ENCODE results near the gene FAM151A.

FAM151A gene

DNA sequence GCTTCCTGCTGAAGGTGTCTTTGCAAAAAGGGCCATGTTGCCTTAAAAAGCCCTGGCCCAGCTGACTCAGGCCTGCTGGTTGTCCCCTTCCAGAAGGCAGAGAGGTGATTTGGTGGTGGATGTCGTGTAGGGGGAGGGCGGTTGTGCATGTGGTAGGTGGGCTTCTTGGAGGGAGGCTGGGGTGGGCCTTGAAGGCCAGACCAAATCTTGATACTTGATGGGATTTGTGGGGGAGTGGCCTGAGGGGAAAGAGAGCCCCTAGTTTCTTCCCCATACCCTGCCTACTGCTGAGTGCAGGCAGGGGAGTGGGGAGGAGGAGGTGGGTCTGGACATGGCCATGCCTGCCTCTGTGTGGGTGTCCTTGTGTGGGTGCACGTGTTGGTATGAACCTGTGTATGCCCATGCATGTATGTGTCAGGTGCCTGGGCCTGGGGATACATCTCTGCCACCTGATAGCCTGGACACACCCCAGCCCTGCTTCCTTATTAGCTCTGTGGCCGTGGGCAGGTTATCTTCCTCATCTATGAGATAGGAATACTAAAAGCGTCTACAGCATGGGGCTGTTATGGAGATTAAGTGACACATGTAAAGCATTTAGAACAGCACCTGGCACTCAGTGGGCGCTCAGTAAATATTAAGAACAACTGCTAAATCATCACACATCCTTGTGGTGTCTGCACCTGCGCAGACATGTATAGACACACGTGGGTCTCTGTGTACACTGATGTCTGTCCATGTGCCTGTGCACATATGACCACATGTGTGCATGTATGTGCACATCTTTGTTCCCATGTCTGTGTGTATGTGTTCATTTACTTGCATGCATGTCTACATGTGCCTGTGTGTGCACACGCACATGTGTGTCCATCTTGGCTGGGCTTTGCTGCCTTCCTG lies 17.0 kb downstream of the FAM151A start:
- Histone ChIP-seq H3K79me2 (ENCODE audit: insufficient read depth, low read length) (no peaks in the 10 kb centered on the region), H3K27me3 (ENCODE audit: low read length) (no peaks in the 10 kb centered on the region), H3K36me3 (ENCODE audit: low read length) (no peaks in the 10 kb centered on the region), H3K27ac (ENCODE audit: low read depth, low read length) (no peak overlapping the region), H2AFZ (ENCODE audit: low read depth, low read length, severe bottlenecking) (no peak overlapping the region), H3K9me2 (replicated peaks; ENCODE audit: insufficient read depth, low read length) (no peaks in the 10 kb centered on the region), H3K4me3 (ENCODE audit: insufficient read depth, low read length, poor library complexity, severe bottlenecking) (no peak overlapping the region), H4K20me1 (ENCODE audit: low read depth, low read length) (no peaks in the 10 kb centered on the region), H3K4me2 (ENCODE audit: low read depth, low read length, poor library complexity, severe bottlenecking) (no peak overlapping the region), H3F3A (ENCODE audit: insufficient read depth) (no peaks in the 10 kb centered on the region), H3K9ac (ENCODE audit: low read length) (no peak overlapping the region), H3K9me3 (ENCODE audit: insufficient read depth, low read length) (no peaks in the 10 kb centered on the region)
- TF ChIP-seq EZH2phosphoT487 (conservative IDR thresholded peaks at IDR 0.05; ENCODE audit: low read length) = no peak
- TF ChIP-seq CTCF (IDR thresholded peaks at IDR 0.05; ENCODE audit: insufficient read depth, low read length, poor library complexity, severe bottlenecking) = no peak

GRCh38 chr1:54604572-54605370 lies 18.6 kb downstream of the FAM151A start:
- no peaks in the 10 kb centered on the region for H3F3A ChIP-seq (ENCODE audit: insufficient read depth)
- H3K4me2 ChIP-seq (ENCODE audit: low read depth, low read length, poor library complexity, severe bottlenecking) = no peak overlapping the region
- no peaks in the 10 kb centered on the region for H3K36me3 ChIP-seq (ENCODE audit: low read length)
- H2AFZ ChIP-seq (ENCODE audit: low read depth, low read length, severe bottlenecking) = no peak overlapping the region
- H3K79me2 ChIP-seq (ENCODE audit: insufficient read depth, low read length) = no peaks in the 10 kb centered on the region
- H3K9me2 ChIP-seq (replicated peaks; ENCODE audit: insufficient read depth, low read length) = no peaks in the 10 kb centered on the region
- H3K4me3 ChIP-seq (ENCODE audit: insufficient read depth, low read length, poor library complexity, severe bottlenecking) = no peak overlapping the region
- H3K27ac ChIP-seq (ENCODE audit: low read depth, low read length) = no peak overlapping the region
- no peak overlapping the region for H3K9ac ChIP-seq (ENCODE audit: low read length)
- no peak for TF ChIP-seq CTCF (IDR thresholded peaks at IDR 0.05; ENCODE audit: insufficient read depth, low read length, poor library complexity, severe bottlenecking)
- no peak for TF ChIP-seq EZH2phosphoT487 (conservative IDR thresholded peaks at IDR 0.05; ENCODE audit: low read length)
- H3K27me3 ChIP-seq (ENCODE audit: low read length) = no peaks in the 10 kb centered on the region
- no peaks in the 10 kb centered on the region for H3K9me3 ChIP-seq (ENCODE audit: insufficient read depth, low read length)
- H4K20me1 ChIP-seq (ENCODE audit: low read depth, low read length) = no peaks in the 10 kb centered on the region

- H3K9me2 ChIP-seq (replicated peaks; ENCODE audit: insufficient read depth, low read length) = no peaks in the 10 kb centered on the region
- H3K4me3 ChIP-seq (ENCODE audit: insufficient read depth, low read length, poor library complexity, severe bottlenecking) = no peak overlapping the region
- H2AFZ ChIP-seq (ENCODE audit: low read depth, low read length, severe bottlenecking) = no peak overlapping the region
- no peaks in the 10 kb centered on the region for H3K36me3 ChIP-seq (ENCODE audit: low read length)
- H3K27ac ChIP-seq (ENCODE audit: low read depth, low read length) = no peak overlapping the region
- H3K79me2 ChIP-seq (ENCODE audit: insufficient read depth, low read length) = no peaks in the 10 kb centered on the region
- no peaks in the 10 kb centered on the region for H3K9me3 ChIP-seq (ENCODE audit: insufficient read depth, low read length)
- no peak overlapping the region for H3K4me2 ChIP-seq (ENCODE audit: low read depth, low read length, poor library complexity, severe bottlenecking)
- no peaks in the 10 kb centered on the region for H3K27me3 ChIP-seq (ENCODE audit: low read length)
- no peaks in the 10 kb centered on the region for H3F3A ChIP-seq (ENCODE audit: insufficient read depth)
- H4K20me1 ChIP-seq (ENCODE audit: low read depth, low read length) = no peaks in the 10 kb centered on the region
- no peak overlapping the region for H3K9ac ChIP-seq (ENCODE audit: low read length)
- TF ChIP-seq EZH2phosphoT487 (conservative IDR thresholded peaks at IDR 0.05; ENCODE audit: low read length) (no peak), CTCF (IDR thresholded peaks at IDR 0.05; ENCODE audit: insufficient read depth, low read length, poor library complexity, severe bottlenecking) (no peak)
Measured at GRCh38 chr1:54604051-54604450, 19.3 kb downstream of the FAM151A start.
